Measurements from ENCODE around the gene SEMA6D.

The SEMA6D gene

GRCh38 chr15:47743886-47744285 lies 26.6 kb downstream of the SEMA6D start:
- DNase-seq = no peak

- no peak for DNase-seq
These were observed 27.2 kb downstream of the SEMA6D start for GRCh38 chr15:47744496-47744895.

GRCh38 chr15:47744973-47745372 lies 27.7 kb downstream of the SEMA6D start:
- DNase-seq = no peak

GRCh38 chr15:47746516-47746915 lies 29.2 kb downstream of the SEMA6D start:
- no peak for DNase-seq

DNA sequence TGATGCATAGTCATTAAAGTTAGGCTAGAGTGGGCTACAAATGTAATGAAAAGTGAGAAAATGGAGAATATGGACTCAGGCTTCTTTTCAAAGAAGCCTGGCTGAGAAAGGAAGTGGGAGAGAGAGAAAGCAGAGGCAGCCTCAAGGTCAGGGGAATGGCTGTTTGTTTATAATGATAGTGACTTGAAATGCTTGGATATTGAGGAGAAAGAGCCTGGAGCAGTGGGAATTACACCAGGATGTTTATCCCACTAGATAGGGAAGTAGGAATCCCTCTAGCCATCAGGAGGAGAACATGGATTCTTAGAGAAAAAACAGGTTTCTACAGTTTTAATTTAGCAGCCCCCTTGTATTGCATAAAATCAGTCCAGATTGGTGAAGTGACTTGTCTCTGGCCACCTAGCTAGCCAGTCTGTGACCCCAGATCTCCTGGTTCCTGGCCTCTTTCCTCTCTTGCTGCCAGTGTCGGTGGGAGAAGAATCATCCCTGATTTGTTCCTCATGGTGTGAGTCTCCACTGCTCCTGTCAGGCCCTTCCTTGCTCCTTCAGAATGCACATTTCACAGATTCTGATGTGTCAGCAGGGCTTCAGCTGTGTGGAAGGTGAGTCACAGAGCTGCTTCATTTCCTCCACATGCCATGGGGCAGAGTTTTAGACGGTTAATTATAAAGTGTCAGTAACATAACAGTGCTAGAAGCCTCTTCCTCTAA lies 32.9 kb downstream of the SEMA6D start:
- DNase-seq = no peak

DNA sequence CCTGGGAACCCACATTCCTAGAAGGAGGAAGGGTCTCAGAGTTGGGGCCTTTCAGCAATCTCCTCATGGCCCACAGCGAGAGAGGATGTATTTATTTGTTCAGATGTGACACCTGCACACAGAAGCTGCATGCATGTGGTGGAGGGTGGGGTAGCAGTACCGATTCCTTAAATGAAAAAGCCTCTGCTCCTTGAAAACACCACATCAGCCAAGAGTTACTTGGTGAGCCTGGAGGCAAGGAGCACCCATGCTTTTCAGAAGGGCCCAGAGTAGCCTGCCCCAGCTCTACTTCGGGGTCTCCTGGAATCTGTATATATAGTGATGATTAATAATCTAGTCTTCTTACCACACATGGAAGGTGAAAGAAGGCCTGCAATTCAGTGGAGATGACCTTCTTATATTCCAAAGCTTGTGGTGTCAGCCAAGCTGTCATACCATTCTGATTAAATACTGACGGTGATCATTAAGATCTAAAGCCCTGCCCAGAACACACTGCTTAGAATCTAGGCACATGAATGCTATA lies 33.5 kb downstream of the SEMA6D start:
- DNase-seq = no peak

GRCh38 chr15:47753591-47753990 lies 36.3 kb downstream of the SEMA6D start:
- no peak for DNase-seq

DNA sequence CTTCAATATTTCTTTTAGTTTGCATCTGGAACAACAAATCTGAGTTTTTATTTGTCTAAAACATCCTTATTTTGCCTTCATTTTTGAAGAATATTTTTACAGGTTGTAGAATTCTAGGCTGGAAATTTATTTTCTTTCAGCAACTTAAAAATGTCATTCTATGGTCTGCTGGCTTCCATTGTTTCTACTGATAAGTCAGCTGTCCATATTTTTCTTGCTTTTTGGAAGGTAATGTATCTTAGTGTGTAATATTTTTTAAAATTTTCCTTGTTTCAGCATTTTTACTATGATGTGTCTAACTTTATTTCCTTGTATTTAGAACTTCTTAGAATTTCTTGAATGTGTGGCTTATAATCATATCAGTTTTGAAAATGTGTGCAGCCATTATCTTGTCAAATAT lies 37.0 kb downstream of the SEMA6D start:
- no peak for DNase-seq

- DNase-seq = no peak
These were observed 38.6 kb downstream of the SEMA6D start for GRCh38 chr15:47755941-47756340.

- no peak for DNase-seq
These were observed 39.6 kb downstream of the SEMA6D start for GRCh38 chr15:47756872-47757271.

- no peak for DNase-seq
These were observed 40.0 kb downstream of the SEMA6D start for GRCh38 chr15:47757331-47757730.

DNA sequence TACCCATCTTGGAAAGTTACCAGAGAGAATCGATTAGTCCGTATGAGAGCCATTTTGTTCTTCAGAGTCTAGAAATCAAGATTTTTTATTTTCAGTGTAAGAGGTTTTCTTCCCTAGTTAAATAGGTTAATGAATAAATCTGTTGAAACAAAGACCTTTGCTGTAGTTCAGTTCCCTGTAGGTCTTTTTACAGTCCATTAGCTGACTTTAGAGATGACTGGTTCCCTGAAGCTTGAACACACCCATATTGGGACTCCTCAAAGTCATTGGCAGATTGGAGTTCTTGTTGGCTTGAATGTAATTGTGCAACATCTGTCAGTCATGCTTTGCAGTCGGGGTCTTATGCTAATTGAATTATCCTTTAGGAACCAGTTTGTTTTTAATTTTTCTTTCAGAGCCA lies 45.3 kb downstream of the SEMA6D start:
- DNase-seq = no peak

GRCh38 chr15:47764666-47765065 lies 47.4 kb downstream of the SEMA6D start:
- DNase-seq = no peak

DNA sequence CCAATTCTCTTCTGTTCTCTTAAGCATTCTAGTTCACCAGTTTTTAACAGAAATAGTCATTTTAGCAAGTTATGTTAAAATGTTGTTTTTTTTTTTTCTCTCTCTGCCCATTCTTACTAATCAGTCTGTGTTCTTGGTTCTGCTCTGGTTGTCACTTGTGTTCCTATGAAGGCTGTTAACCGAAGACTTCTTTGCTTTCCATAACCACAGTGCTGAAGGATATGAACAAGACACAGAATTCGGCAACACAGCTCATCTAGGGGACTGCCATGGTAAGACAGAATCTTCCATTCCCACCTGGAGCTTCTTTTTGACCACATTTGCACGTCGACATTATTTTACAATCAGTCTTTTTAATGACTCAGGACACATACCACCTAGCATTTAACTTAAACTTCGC lies 49.1 kb downstream of the SEMA6D start:
- no peak for DNase-seq

GRCh38 chr15:47767035-47767434 lies 49.7 kb downstream of the SEMA6D start:
- DNase-seq = no peak

GRCh38 chr15:47768735-47769134 lies 51.4 kb downstream of the SEMA6D start:
- no peak for DNase-seq

DNA sequence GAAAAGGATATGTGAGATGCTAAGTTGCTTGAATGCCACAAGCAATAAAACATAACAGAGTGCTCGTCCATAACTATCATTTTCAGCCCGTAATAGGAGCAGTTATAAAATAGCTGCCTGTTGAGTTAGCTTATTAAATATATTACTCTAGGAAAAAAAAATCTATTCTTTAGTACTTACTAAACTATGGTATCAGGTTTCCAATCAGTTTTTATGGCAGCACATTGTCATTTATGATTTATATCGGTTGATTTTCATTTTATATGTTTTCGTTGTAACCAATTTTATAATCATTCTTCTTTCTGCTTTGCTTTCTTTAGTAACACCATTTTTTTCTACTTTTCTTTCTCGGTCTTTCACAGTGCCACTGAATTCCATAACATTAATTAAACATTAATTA lies 51.9 kb downstream of the SEMA6D start:
- no peak for DNase-seq

GRCh38 chr15:47773143-47773542 lies 55.8 kb downstream of the SEMA6D start:
- DNase-seq = no peak

GRCh38 chr15:47778263-47778770 lies 61.0 kb downstream of the SEMA6D start:
- no peak for DNase-seq

DNA sequence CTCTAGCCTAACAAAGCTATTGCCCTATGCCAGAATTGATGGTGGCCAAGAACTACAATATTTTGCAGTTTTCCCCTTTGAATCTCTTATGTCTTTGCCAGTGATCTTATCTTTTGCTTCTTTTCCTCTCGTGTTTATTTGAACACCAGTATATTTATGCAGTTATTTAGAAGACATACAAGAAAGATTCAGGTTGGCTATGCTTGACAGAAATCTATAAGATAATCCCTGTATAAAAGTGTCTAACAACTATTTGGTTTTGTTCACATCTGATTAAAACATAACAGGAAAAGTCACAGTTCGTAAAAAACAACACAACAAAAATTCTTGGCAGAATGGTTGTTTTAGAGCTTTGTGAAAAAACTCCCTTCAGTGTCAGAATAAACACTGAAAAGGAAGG lies 63.7 kb downstream of the SEMA6D start:
- DNase-seq = no peak

DNA sequence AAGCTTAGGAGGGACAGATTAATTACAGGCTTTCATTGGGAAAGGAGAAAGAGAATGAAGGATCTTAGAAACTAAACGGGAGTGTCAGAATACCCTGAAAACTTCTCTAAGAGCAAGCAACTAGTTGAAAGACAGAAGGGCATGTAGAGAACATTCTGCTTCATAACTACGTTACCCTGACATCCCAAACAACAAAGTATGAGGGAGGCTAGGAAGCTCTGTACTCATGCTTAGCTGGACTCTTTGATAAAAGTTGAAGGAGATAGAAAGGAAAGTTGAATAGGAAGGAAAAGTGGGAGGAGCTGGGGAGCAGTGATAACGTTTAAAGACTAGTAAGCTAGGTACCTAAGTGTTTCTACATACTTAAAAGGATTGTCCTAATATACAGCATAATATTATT lies 64.2 kb downstream of the SEMA6D start:
- DNase-seq = no peak

GRCh38 chr15:47784820-47785219 lies 67.5 kb downstream of the SEMA6D start:
- no peak for DNase-seq

DNA sequence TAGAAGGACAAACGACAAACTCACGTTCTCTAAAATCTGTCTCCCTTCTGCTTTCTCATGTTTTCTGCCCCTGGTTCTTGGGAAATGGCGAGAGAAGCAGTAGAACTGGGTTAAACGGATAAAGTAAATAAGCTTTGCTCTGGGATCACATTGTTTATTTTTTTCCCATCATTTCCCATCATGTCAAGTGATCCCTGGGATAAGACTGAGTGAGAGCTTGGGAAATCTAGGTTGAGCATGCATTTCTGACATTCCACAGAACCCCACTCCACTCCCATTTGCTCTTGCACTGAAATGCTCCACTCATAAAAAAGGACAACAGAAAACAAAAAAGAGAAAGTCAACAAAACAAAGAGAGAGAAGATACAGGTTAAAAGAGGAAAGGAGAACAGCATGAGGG lies 69.1 kb downstream of the SEMA6D start:
- DNase-seq = no peak

DNA sequence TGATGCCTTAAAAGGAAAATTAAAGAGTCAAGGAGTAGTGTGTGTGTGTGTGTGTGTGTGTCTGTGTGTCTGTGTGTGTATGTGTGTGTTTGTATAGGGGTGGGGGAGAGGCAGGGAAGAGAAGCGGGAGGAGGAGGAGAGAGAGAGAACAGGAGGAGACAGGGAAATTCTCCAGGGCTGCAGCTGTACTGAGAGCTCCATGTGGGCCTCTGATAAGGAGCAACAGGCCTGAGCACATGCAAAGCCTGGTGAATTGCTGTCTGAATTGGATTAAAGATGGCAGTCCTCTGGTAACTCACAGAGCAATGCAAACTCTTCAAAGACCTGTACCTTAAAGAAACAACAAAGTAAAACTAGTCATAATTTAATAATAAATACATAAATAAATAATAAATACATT lies 70.6 kb downstream of the SEMA6D start:
- DNase-seq = no peak

- no peak for DNase-seq
These were observed 71.4 kb downstream of the SEMA6D start for GRCh38 chr15:47788685-47789084.
